ENCODE measurements around the gene PAX5. TPM values are rescaled to one million over a fixed set of nuclear protein-coding genes. Genes with fewer than 3 reads are reported as not detected.
"Not testable (repeated sequence)": the region's sequence is repeated elsewhere in the genome, so short reads cannot be mapped to it uniquely, and the experiment has no call there.

The PAX5 gene
- total RNA-seq, 1 experiment from 2014 or later: not detected

DNA sequence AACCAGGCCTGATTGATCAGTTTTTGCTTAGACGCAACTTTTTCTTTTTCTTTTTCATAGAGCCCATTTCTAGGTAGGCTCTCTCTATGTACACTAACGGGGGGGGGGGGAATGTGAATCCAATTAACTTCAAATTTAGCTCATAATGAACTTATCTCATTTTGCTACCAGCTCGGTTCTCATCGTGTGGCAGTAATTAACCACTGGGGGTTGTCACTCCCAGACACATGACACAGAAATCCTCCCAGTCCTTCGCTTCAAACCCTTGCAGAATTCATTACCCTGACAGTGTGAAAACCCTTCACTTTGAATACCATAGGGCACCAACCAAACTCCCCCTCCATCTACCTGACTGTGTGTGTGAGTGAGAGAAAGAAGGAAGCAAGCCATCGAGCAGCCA, 144.2 kb downstream of the PAX5 start:
- DNase-seq (ENCODE audit: extremely low read depth, low read depth): no peak

DNA sequence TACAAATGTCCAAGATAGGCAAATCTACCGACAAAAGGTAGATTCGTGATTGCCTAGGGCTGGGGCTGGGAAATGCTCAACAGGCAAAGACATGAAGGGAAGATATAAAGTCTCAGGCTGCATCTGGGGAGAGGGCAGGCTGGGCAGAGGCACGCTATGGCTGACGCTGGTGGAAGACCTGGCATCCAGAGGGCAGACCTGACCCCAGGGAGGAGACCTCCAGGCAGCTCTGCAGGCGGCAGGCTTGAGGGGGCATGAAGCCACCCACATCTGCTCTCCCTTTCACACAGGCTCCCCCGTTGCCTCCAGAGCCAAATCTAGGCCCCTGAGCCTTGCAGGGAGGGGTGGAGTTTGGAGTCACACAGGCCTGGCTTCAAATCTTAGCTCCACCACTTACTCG, 145.5 kb downstream of the PAX5 start:
- no peak for DNase-seq (ENCODE audit: extremely low read depth, low read depth)

DNA sequence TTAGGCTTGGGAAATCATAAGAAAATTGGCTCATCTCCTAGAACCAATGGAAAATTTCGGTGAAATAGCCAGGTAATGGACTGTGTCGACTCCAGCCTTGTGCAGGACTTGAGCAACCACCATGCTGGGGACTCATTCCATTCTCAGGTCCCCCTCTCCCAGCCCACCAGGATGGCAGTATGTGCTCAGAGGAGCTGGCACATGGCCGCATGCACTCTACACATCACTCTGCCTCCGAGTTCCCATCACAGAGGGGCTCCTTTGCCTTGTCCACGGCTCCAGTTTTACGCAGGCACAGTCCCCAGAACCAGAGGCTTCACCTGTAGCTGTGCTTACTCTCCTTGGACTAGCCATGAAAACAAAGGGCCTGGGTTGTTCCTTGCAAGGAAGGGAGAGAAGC, 149.3 kb downstream of the PAX5 start:
- DNase-seq (ENCODE audit: extremely low read depth, low read depth): no peak

DNA sequence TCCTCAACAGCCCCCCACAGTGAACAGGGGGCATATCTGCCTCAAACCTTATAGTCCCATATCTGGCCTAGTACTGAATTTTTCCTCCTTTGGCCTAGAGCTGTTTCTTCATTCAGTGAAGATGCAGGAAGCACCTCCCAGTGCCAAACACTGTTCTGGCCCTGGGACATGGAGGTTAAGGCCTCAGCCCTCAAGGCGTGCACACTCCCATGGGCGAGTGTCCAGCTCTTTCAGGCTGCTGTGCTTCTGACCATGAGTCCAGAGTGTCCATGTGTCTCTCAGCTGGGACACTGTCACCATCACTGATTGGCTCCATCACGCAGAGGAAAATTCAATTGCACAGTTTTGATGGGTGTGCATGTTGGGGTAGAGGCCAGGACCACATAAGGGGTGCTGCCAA, 151.5 kb downstream of the PAX5 start:
- no peak for DNase-seq (ENCODE audit: extremely low read depth, low read depth)

DNA sequence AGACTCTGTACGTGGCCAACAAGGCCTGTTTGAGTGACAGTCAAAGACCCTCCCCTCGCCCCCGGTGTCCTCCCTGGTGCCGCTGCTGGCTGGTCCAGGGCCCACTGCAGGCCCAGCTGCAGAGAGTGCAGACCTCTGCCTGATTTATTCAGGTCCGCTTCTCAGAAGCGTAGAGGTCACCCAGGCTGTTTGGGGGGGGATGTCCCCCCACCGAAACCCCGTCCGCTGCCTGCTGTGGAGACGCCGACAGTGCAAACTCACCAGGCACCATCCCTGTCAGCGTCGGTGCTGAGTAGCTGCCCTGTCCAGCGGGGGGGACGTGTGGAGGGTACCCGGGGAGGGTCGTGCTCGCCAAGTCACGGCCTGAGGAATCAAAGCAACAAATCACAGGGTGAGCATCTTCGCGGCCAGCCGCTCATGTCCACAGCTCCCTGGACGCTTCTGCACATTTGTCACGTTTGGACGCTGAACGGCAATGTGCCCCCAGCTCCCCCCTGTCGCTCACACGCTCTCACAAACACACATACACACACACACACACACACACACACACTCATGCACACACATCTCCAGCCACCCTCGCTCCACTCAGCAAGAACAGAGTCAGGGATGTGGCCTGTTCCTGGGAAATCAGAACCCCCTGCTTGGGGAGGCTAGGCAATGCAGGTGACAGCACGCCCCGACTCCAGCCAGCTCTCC, 152.2 kb downstream of the PAX5 start:
- DNase-seq (ENCODE audit: extremely low read depth, low read depth): no peak

DNA sequence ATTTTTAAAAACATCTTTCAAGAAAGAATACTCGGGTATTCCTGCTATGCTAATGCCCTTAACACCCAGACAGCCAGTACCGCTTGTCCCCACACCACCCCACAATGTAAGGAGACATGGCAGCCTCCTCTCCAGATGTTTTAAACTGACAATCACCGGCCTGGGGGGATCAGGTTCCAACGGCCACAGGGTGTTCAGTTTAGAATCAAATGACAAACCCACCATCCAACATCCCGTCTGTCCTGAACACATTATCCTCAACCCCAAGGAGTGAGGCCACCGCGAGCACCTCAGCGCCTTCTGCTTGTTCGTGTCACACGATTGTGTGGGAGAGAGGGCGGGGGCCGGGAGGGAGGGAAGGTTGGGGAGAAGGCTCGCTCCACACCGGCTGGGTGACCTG, 152.8 kb downstream of the PAX5 start:
- DNase-seq (ENCODE audit: extremely low read depth, low read depth): no peak

DNA sequence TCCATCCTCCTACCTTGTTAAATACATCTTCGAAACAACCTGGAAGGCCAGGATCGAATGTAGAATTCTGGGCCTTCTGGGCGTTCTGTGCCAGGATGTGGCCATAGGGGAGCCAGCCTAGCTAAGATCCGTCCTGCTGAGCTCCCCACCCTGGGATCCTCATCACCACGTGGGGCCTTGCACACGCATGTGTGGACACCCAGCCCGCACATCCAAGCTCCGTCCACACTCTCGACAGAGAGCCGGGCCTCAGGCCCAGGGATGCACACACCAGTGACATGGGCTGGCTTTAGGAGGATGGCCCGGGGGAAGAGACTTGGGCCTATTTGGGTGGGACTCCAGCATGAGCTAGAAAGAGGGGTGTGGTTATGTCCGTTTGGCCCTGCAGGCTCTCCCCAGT, 154.0 kb downstream of the PAX5 start:
- no peak for DNase-seq (ENCODE audit: extremely low read depth, low read depth)

DNA sequence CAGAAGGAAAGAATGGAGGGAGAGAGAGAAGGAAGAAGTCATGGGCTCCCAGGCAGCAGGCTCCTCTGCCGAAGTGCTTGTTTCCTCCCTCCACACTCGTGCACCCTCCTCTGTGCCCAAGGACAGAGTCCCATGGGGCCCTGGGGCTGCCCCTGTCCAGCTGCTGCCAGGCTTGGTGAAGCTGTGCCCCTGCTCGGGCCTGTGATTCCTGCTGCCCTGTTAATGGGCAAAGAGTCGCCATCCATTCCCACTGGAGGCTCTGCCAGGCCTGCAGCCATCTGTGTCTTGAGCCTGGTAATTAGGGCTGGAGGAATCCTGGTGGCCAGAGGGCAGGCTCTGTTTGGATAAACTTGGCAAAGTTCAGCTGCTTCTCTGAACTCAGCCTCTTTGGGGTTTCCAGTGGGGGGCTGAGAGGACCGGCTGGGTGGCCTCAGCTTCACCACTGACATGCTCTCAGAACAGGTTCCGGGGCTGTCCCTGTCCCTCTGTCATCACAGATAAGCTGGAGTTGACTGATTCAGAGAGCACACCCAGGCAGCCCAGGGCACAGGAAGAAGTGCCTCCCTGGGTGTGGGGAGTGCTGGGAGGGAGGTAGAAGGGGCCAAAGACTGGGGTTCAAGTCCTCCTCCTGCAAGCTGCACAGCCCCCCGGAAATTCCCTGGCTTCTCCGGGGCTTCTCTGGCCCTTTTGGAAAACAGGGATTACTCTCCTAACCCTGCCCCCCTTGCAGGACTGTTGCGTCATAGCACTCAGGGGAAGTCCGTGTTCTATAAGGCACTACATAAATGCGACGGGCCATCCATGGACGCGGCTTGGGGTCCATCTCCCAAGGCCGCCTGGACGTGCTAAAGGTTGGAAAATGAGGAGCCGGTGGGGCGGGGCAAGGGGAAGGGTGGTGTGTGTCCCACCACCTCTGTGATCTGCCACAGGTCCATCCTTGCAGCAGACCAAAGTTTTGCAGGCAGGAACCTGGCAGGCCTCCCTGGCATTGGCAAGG, 154.8 kb downstream of the PAX5 start:
- DNase-seq (ENCODE audit: extremely low read depth, low read depth): no peak

DNA sequence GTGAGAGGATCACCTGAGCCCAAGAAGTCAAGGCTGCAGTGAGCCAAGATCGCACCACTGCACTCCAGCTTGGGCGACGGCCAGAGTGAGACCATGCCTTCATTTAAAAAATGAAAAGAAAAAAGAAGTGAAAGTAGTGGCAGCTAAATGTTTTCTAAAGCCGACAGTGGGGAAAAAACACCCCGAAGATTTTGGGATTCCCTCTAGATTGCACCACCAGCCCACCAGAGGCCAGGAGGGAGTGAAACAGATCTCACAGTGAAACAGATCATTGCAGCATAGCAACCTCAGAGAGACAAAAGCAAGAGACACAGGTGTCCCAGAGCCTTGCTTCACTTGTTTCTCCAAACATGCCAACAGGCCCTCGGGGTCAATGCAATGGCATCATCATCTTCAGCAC, 156.8 kb downstream of the PAX5 start:
- DNase-seq (ENCODE audit: extremely low read depth, low read depth): no peak

DNA sequence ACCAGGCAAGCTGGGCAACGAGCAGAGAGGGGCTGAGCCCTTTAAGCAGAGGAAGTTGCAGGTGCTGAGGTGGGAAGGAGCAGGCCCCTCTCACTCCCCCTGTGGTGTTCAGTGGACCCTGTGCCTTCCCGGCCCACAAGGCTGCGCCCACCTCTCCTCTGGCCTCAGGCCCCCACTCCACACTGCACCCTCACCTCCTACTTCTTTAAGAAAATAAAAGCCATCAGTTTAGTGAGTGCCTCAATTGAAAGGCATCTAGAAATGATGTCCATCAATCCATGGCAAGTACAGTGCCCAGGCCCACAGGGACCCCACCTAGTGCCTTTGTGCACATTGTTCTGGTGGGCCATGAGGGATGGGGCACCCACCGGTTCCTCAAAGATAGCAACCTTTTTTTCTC, 158.0 kb downstream of the PAX5 start:
- DNase-seq (ENCODE audit: extremely low read depth, low read depth): no peak

DNA sequence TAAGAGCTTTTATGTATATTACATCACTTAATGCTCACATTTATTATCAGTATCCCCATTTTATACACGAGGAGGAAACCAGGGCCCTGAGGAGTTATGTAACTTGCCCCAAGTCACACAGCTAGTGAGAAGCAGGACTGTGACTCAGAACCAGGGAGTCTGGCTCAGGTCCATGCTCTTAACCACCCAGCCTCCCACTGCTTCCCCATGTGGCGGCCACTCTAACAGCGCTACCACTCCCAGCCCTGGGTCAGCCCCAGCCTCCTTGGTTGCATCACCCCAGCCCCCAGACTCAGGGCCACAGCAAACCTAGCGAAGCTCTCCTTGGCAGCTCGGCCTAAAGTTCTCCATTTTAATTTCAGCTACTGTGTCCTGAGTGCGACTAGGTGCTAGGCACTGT, 159.1 kb downstream of the PAX5 start:
- no peak for DNase-seq (ENCODE audit: extremely low read depth, low read depth)

DNA sequence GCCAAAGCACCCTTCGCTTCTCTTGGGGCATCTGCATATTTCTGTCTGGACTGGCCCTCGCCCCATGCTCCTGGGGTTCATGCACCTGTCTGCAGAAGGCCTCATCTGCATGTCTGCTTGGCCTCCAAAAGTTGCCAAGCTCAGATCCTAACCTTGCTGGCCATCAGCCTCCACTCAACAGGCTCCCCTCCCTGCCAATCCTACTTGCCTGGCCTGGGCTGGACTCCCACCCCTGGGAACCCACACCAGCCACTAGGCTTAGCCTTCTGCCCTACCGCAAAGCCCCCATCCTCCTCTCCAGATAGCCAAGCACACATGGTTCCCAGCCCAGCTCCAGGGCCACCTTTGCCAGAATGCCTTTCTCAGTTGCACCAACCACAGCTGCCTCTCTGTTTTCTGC, 159.8 kb downstream of the PAX5 start:
- DNase-seq (ENCODE audit: extremely low read depth, low read depth): no peak

DNA sequence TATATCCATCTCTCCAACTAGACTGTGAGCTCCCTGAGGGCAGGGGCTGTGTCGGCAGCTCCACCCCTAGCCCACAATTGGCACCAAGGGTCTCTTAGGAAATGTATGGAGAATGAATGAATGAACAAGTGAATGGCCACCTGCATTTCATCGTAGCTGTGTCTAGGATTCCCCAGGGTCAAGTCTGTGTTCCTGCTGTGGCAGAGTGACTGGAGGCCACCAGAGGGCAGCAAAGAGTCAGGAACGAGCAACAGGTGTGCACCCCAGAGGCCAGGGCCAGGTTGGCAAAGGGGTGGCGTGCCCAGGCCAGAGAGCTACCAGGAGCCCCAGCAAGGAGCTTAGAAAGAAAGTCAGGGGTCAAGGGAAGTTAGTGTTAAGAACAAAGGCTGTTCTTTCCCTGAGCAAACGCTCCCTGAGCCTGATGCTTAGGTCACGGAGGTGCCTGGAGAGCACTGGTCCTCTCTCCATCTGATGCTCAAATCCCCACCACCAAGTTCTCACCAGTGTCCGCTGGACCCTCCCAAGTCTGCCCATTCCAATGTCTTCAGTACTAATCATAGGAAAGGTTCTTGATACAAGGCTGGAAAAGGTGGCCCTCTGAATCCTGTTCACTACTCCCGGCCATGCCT, 160.7 kb downstream of the PAX5 start:
- DNase-seq (ENCODE audit: extremely low read depth, low read depth): peak; percentile 58

DNA sequence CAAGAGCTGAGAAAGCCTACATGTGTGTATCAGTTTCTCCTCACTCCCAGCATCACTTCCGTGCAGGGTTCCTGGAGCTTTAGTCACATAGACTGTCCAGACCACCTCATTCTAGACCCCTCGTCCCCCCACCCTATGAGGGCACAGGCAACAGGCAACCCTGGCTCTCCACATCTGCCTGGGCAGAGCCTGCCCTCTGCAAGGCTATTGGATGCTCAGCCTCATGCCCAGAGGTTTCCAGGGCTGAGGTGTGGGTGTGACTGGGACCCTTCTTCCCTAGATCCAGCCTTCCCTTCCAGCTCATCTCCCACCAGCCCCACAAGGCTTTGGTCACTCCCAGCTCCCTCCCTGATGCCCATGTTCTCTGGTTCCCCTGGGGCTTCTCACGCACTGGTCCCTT, 161.4 kb downstream of the PAX5 start:
- DNase-seq (ENCODE audit: extremely low read depth, low read depth): no peak

DNA sequence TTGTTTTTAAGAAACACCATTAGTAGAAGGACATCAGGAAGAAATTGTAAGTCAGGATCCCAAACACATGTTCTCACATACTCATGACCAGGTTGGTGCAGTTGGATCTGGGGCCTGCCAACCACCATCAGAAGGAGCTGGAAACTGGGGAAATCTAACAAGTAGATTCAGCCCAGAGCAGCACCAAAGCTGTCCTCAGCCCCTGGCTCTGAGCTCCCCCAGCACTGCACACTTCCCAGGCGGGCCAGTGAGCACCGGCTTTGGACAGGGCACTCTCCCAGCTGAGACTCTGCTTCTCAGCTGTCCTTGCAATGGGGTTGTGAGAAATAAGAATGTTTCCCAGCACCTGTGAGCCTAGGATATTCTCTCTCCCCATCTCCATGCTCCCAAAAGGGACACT, 162.5 kb downstream of the PAX5 start:
- no peak for DNase-seq (ENCODE audit: extremely low read depth, low read depth)

DNA sequence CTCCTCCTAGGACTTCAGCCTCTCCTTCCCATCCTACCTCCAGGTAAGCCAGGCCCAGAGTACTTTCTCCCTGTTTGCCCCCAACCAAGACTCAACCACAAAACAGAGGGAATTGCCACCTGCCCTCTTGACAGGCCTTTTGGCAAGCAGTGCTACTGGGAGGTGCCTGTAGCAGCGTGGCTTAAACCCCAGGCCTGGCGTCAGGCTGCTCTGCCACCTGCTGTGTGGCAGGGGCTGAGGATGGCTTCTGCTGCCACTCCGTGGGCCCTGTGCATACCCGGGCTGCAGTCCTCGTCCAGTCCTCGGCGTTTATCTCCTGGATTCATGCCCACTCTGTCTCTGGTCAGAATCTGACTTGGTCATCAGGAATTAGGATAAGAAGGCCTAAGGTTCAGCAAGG, 163.1 kb downstream of the PAX5 start:
- DNase-seq (ENCODE audit: extremely low read depth, low read depth): no peak

DNA sequence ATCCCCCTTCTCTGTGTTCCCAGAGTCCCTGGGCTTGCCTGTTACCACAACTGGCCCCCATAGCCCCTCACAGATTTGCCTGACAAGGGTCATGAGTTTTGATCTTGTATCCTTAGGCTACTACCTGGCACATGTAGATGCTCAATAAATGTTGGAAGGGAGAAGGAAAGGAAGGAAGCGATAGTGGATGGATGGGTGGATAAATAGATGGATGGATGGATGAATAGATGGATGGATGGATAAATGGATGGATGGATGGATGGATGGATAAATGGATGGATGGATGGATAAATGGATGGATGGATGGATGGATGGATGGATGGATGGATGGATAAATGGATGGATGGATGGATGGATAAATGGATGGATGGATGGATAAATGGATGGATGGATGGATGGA, 164.5 kb downstream of the PAX5 start:
- not testable (repeated sequence) for DNase-seq (ENCODE audit: extremely low read depth, low read depth)

DNA sequence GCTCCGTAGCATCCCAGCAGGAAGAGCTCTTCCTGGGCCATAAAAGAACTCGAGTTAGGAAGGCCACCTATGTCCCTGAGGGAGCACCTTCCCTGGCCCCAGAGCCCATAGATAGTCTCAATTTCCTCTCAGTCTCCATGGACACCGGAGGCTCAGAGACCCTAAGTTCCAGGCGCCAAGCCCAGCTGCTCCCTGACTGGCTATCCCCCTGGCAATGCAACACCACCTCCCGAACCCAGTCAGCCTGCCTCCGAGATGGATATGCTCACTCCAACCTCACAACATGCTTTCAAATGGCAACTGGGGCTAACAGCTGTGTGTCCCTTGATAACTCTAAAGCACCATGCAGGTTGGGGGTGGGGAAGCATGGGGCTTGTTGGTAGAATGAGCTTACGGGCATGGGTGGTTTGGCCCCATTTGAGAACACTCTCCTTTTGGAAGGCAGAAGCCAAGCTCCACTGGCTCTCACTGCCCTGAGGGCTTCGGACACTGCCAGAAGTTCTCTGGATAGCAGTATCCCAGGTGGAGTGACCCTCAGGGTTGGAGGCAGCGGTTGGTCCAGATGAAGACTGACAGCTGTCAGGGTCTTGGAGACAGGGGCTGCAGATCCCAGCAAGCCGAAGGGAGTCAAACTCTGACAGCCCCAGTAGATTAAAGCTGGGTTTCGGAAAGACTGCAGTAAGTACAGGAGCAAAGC, 165.3 kb downstream of the PAX5 start:
- no peak for DNase-seq (ENCODE audit: extremely low read depth, low read depth)

DNA sequence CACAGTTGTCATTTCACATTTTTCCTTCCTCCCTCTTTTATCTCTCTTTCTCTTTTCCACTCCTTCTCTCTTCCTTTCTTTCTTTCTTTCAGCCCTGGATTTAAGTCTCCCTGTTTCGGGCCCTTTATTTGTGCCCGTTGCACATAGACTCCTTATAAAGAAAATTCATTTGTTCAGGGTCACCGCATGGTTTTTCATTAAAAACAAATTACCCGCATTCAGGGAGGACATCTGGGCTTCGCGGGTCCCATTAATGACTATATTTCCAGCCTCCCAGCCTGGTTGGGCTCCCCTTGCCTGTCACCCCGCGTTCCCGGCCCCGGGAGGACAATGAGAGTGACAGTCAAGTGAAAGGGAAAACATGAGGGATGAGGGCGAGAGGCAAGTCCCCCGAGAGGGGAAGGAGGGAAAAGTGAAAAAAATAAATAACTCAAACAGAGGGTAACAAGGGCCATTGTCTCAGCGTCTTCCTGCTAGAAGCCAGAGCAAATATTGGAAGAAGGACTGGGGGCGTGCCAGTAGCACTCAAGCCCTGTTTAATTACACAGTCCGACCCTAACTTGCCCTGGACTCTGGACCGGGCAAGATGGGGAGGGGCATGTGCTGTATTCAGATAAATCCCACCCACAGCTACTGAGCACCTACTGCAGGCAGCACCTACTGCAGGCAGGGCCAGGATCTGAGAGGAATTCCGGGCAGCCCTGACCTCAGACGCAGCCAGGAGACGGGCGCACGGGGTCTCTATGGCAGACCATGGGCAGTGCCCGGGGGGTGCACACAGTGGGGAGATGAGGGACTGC, 166.2 kb downstream of the PAX5 start:
- DNase-seq (ENCODE audit: extremely low read depth, low read depth): no peak

DNA sequence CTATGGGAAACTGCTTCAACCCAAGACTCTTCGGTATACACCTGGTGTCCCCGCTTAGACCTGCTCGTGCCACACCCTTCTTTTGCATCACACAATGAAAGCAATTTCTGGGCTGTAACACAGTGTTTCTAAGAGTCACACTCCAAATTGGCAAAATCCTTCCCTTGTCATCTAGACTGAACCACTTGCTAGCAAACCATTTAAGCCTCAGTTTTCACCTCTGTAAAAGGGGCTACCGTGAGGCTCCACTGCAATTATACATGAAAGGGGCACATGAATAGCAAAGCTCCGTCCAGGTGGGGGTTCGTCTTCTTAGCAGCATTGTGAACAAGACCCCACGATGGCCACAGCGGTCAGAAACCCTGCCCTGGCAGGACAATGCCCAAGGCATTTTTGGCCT, 166.8 kb downstream of the PAX5 start:
- no peak for DNase-seq (ENCODE audit: extremely low read depth, low read depth)
